GM12891 (cell line): Measurements from ENCODE around the gene OR5B21.

ENCODE experiments used
- DNase-seq: peaks from one replicate; pipeline ENCODE4 v3.0.0; 2011; ENCODE audit warnings: low spot score; ENCODE audit not compliant: insufficient read length
- FAIRE-seq: peaks from 2 replicates; lab custom pipeline; 2011; peaks lifted over from hg19 to GRCh38; lab: Jason Lieb, UNC
- PAX5 ChIP-seq: IDR thresholded peaks from 2 replicates; pipeline ENCODE4 v1.6.1; 2011; ENCODE audit warnings: low read length, moderate library complexity, mild to moderate bottlenecking; ENCODE audit not compliant: insufficient read depth, severe bottlenecking
- POLR2A ChIP-seq: IDR thresholded peaks from 2 replicates; pipeline ENCODE4 v1.6.1; 2011; ENCODE audit warnings: low read depth, low read length, control low read depth
- POLR2AphosphoS5 ChIP-seq: IDR thresholded peaks from 2 replicates; pipeline ENCODE4 v1.6.1; 2011; ENCODE audit warnings: low read depth, low read length, control low read depth
- POU2F2 ChIP-seq: IDR thresholded peaks from 2 replicates; pipeline ENCODE4 v1.6.1; 2011; ENCODE audit warnings: low read depth, mild to moderate bottlenecking, control low read depth, low read length, moderate library complexity
- SPI1 ChIP-seq: IDR thresholded peaks from 2 replicates; pipeline ENCODE4 v1.6.1; 2011; ENCODE audit warnings: low read depth, low read length, control low read depth
- TAF1 ChIP-seq: IDR thresholded peaks from 2 replicates; pipeline ENCODE4 v1.6.1; 2011; ENCODE audit warnings: low read depth, low read length, control low read depth

OR5B21 gene

DNA sequence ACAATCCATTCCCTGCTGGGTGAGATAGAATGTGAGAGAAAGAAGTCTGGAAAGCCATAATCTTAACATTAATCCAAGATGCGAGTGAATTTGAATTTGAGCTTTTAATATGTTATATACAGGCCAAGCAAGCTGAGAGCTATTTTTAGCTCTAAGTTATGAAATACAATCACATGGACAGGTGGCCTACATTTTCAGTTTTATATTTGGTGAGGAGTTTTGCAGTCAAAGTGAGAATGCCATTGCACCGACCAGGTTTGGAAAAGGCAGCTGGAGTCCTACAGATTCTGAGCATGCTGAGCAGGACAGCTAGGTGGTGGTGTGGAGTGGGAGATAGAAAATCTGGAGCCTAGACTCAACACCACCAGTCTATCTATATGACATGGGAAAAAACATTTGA lies 12.0 kb downstream of the OR5B21 start:
- no peak for DNase-seq
- no peak for TF ChIP-seq TAF1
- TF ChIP-seq SPI1 = no peak
- TF ChIP-seq PAX5 = no peak
- TF ChIP-seq POLR2A = no peak
- no peak for TF ChIP-seq POU2F2
- no peak for TF ChIP-seq POLR2AphosphoS5
- FAIRE-seq = no peak

DNA sequence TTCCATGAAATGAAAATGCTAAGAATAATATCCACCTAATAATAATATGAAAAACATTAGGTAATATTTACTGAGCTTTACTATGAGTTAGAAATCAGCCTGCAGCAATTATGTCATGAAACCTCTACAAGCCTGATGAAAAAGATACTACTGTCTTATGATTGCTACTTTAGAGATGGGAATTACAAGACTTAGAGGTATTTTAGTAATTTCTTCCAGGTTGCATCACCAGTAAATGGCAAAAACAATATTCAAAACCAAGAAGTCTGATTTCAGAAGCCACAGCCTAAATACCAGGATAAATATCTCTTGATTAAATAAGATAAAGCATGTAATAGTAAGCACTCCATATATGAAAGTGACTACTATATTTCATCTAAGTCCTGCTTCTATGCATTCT lies 13.8 kb downstream of the OR5B21 start:
- DNase-seq (no peak), FAIRE-seq (no peak)
- TF ChIP-seq PAX5 = no peak
- no peak for TF ChIP-seq SPI1
- TF ChIP-seq POLR2A = no peak
- TF ChIP-seq POU2F2 = no peak
- no peak for TF ChIP-seq TAF1
- TF ChIP-seq POLR2AphosphoS5 = no peak

DNA sequence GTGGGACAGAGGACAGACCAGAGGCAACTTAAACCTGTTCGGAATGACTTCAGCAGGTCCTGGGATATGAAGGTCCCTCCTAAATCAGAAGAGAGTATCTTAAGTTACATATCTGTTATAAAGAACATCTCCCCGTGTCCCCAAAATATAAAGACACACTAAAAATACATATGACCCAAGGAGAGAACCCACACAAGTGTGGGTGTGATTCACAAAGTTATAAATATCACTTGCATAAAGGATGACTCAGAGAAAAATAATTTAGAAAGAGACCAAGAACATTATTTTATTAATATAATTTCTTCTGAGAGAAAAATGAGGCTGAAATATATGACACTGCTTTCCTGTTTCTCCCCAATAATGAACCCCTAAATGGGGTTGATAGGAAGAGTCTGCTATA lies 14.2 kb downstream of the OR5B21 start:
- no peak for FAIRE-seq
- TF ChIP-seq POLR2A (no peak), TAF1 (no peak), POU2F2 (no peak), SPI1 (no peak), PAX5 (no peak), POLR2AphosphoS5 (no peak)
- DNase-seq = no peak

DNA sequence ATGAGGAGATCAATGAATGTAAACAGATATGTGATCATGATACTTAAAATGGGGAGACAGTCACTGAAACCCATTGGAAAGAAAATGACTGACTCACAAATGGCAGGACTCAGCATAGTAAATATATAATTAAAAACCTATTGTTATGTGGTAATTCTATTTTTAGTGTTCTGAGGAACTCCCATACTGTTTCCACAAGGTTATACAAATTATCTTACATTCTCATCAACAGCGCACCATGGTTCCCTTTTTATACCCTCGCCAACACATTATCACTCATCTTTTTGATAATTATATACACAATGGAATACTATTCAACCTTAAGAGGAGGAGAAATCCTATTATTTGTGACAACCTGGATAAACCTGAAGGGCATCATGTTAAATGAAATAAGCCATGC lies 17.1 kb downstream of the OR5B21 start:
- no peak for FAIRE-seq

DNA sequence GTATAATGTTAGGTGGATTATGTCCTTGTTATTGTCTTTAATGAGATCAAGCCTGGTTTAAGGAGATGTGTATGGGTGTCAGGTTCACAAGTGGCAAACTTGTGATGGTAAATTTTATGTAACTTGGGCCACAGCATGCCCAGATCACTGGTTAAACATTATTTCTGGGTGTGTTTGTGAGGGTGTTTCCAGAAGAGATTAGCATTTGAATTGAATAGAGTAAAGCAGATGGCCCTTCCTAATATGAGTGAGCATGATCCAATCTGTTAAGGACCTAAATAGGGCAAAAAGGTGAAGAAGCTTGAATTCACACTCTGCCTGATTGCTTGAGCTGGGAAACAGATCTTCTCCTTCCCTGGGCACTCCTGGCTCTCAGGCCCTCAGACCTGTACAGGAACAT lies 20.7 kb downstream of the OR5B21 start:
- TF ChIP-seq TAF1 (no peak), PAX5 (no peak), POLR2A (no peak), SPI1 (no peak), POLR2AphosphoS5 (no peak), POU2F2 (no peak)
- FAIRE-seq = no peak
- DNase-seq = no peak

More for the DNA sequence above, 17.1 kb downstream of the OR5B21 start:
- no peak for DNase-seq
- TF ChIP-seq TAF1 (no peak), POU2F2 (no peak), POLR2A (no peak), PAX5 (no peak), POLR2AphosphoS5 (no peak), SPI1 (no peak)

DNA sequence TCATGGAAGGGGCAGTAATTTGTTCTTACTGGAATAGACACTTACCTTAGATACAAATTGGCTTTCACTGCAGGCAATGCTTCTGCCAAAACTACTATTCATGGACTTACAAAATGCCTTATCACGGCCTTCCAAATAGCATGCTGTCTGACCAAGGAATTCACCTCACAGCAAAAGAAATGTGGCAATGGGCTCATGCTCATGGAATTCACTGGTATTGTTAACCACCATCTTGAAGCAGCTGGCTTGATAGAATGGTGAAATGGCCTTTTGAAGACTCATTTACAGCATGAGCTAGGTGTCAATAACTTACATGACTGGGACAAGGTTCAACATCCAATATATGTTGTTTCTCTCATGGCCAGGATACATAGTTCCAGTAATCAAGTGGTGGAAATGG lies 21.9 kb downstream of the OR5B21 start:
- DNase-seq (no peak), FAIRE-seq (no peak)
- TF ChIP-seq POLR2AphosphoS5 = no peak
- TF ChIP-seq PAX5 = no peak
- no peak for TF ChIP-seq SPI1
- no peak for TF ChIP-seq POU2F2
- TF ChIP-seq TAF1 = no peak
- no peak for TF ChIP-seq POLR2A

DNA sequence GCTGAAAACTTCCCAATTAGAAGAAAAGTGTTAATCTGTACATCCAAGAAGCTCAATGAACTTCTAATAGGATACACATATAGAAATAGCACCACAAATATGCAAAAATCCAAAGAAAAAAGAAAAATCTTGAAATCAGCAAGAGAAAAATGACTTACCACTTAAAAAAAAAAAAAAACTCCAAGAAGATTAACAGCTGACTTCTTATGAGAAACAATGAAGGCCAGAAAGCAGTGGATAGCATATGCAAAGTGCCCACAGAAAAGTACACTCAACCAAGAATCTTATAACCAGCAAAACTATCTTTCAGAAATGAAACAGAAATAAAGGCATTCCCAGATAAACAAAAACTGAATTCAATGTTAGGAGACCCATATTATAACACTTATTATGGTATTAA lies 36.0 kb downstream of the OR5B21 start:
- no peak for DNase-seq
- no peak for TF ChIP-seq SPI1
- TF ChIP-seq POLR2AphosphoS5 = no peak
- TF ChIP-seq TAF1 = no peak
- no peak for TF ChIP-seq POU2F2
- TF ChIP-seq PAX5 = no peak
- TF ChIP-seq POLR2A = no peak
- no peak for FAIRE-seq

DNA sequence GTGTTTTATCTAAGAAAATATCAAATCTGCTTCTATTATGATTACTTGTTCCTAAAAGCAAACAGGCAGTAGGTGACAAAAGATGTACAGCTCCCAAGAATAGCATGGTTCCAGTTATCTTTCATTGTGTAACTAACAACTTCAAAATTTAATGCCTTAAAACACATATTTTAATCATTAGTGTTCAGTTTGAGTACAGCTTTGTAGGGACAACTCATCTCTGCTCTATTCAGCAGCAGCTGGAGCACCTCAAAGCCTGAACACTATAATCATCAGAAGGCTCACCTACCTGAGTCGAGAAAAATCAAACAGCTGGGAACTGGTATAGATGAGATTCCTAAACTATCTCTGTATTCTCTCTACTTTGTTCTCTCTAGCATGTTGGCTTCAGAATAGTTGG lies 41.6 kb downstream of the OR5B21 start:
- no peak for TF ChIP-seq SPI1
- no peak for TF ChIP-seq POLR2AphosphoS5
- TF ChIP-seq POLR2A = no peak
- no peak for TF ChIP-seq TAF1
- no peak for TF ChIP-seq PAX5
- TF ChIP-seq POU2F2 = no peak
- DNase-seq (no peak), FAIRE-seq (no peak)

DNA sequence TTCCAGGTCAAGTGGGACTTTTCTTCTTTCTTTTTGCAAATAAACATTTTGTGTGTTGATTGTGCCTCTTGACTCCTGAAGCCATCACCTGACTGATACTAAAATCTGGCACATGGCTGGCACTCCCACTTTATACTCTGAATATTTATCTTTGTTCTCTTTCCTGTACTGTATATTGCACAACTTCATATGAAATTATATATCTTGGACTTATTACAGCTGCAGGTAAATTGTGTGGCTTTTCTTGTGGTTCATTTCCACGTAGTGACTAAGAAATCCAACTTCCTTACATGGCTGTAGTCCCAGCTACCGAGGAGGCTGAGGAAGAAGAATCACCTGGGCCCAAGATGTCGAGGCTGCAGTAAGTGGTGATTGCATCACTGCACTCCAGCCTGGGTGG lies 42.2 kb downstream of the OR5B21 start:
- TF ChIP-seq TAF1 (no peak), PAX5 (no peak), SPI1 (no peak), POU2F2 (no peak), POLR2AphosphoS5 (no peak), POLR2A (no peak)
- no peak for DNase-seq
- no peak for FAIRE-seq
